Activated T-helper 1 cell treated with anti-CD3 and anti-CD28 coated beads, Interleukin-12 subunit alpha, Interleukin-12 subunit beta, Interleukin-2, Interleukin-4 antibody, amounts not matched to agents 30 ng/mL and 10 ng/mL and 1 ng/mL, durations not matched to agents 14 hours and 24 hours and 36 hours (primary cell): ENCODE results near the gene TSPAN32. TPM values are rescaled to one million over a fixed set of nuclear protein-coding genes. Genes with fewer than 3 reads are reported as not detected.
"Not testable (repeated sequence)": the region's sequence is repeated elsewhere in the genome, so short reads cannot be mapped to it uniquely, and the experiment has no call there.

Experiments used
- DNase-seq: peaks from one replicate; pipeline ENCODE4 v3.0.0; 2021; ENCODE audit warnings: low spot score
- H3K27ac Mint-ChIP-seq: one replicate; pipeline ENCODE4 v1.8.0; 2021; ENCODE audit warnings: mild to moderate bottlenecking, mixed read lengths
- H3K27me3 Mint-ChIP-seq: one replicate; pipeline ENCODE4 v1.8.0; 2022; ENCODE audit warnings: mild to moderate bottlenecking, moderate library complexity, mixed read lengths; ENCODE audit not compliant: insufficient read depth
- H3K36me3 Mint-ChIP-seq: one replicate; pipeline ENCODE4 v1.8.0; 2021; ENCODE audit warnings: low read depth, mixed read lengths
- H3K4me1 Mint-ChIP-seq: one replicate; pipeline ENCODE4 v1.8.0; 2021; ENCODE audit warnings: low read depth, mixed read lengths
- H3K4me3 Mint-ChIP-seq: one replicate; pipeline ENCODE4 v1.8.0; 2021; ENCODE audit warnings: mild to moderate bottlenecking, moderate library complexity, mixed read lengths
- H3K9me3 Mint-ChIP-seq: one replicate; pipeline ENCODE4 v1.8.0; 2021; ENCODE audit warnings: mixed read lengths
- intact Hi-C: fragments of 100-400 bp; cut with micrococcal nuclease; formaldehyde crosslinking; loops from one replicate; pipeline ENCODE4 v1.15.1; 2024
- total RNA-seq: library from RNA; stranded (reverse); gene quantifications from 2 replicates; pipeline ENCODE4 v1.2.3, GENCODE V29; 2022

Gene TSPAN32
- total RNA-seq, 1 donor from 2014 or later, result 2.1 TPM

GRCh38 chr11:2321311-2321683 lies 19.5 kb downstream of the TSPAN32 start:
- DNase-seq, result no peak
- Mint-ChIP-seq H3K9me3 (no peaks in the 10 kb centered on the region), H3K36me3 (no peaks in the 10 kb centered on the region), H3K27ac (no peak overlapping the region), H3K4me1 (no peaks in the 10 kb centered on the region), H3K27me3 (peaks cover 8% of the 10 kb centered on the region), H3K4me3 (no peak overlapping the region)
- intact Hi-C loops, result no loop called here

DNA sequence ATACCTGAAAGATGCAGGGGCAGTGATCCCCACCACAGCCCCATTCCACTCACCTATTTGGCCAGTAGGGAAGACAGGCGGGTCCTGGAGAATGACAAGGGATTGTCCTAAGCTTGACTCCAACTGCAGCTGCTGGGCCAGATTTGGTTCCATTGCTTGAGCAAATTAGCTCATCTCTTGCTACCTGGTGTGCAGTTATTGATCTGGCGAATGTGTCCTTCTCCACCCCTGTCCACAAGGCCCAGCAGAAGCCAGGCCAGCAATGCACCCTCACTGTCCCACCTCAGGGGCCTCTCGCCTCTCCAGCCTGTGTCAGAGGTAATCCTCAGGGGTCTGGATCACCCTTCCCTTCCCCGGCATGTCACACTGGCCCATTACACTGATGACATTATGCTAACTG lies 23.3 kb downstream of the TSPAN32 start:
- Mint-ChIP-seq H3K4me1 (no peaks in the 10 kb centered on the region), H3K4me3 (no peak overlapping the region), H3K27ac (no peak overlapping the region), H3K36me3 (no peaks in the 10 kb centered on the region), H3K27me3 (peaks cover 3% of the 10 kb centered on the region), H3K9me3 (no peaks in the 10 kb centered on the region)
- intact Hi-C loops, result no loop called here
- no peak for DNase-seq

- Mint-ChIP-seq H3K36me3 (no peaks in the 10 kb centered on the region), H3K27ac (no peak overlapping the region), H3K4me3 (no peak overlapping the region), H3K27me3 (peaks cover 3% of the 10 kb centered on the region), H3K4me1 (no peaks in the 10 kb centered on the region), H3K9me3 (peaks cover 3% of the 10 kb centered on the region)
- no peak for DNase-seq
- intact Hi-C loops, result no loop called here
Measured at GRCh38 chr11:2325719-2326118, 23.9 kb downstream of the TSPAN32 start.

GRCh38 chr11:2327032-2327431 lies 25.2 kb downstream of the TSPAN32 start:
- no peak overlapping the region for H3K4me3 Mint-ChIP-seq
- H3K27me3 Mint-ChIP-seq, result peaks cover 3% of the 10 kb centered on the region
- no peaks in the 10 kb centered on the region for H3K36me3 Mint-ChIP-seq
- H3K4me1 Mint-ChIP-seq, result no peaks in the 10 kb centered on the region
- no peak overlapping the region for H3K27ac Mint-ChIP-seq
- intact Hi-C loops, result no loop called here
- peaks cover 11% of the 10 kb centered on the region for H3K9me3 Mint-ChIP-seq
- DNase-seq, result no peak

DNA sequence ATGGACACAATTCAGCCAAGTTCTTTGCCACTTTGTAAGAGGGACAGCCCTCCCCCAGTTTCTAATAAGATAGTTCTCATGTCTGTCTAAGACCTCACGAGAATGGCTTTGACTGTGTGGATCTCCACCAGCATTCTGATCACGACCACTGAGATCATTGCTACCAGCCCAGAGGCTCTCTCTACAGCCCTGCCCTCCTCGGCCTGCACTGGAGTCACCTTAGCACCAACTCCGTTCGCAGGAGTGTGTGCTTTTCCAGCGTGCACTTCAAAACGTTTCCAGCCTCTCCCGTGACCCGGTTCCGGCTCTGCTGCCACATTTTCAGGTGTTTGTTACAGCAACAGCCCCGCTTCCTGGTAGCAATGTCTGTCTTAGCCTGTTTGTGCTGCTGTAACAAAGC lies 26.2 kb downstream of the TSPAN32 start:
- no peak for DNase-seq
- Mint-ChIP-seq H3K4me1 (no peaks in the 10 kb centered on the region), H3K4me3 (no peak overlapping the region), H3K27me3 (no peaks in the 10 kb centered on the region), H3K36me3 (no peaks in the 10 kb centered on the region), H3K27ac (no peak overlapping the region), H3K9me3 (peaks cover 11% of the 10 kb centered on the region)
- intact Hi-C loops, result no loop called here

DNA sequence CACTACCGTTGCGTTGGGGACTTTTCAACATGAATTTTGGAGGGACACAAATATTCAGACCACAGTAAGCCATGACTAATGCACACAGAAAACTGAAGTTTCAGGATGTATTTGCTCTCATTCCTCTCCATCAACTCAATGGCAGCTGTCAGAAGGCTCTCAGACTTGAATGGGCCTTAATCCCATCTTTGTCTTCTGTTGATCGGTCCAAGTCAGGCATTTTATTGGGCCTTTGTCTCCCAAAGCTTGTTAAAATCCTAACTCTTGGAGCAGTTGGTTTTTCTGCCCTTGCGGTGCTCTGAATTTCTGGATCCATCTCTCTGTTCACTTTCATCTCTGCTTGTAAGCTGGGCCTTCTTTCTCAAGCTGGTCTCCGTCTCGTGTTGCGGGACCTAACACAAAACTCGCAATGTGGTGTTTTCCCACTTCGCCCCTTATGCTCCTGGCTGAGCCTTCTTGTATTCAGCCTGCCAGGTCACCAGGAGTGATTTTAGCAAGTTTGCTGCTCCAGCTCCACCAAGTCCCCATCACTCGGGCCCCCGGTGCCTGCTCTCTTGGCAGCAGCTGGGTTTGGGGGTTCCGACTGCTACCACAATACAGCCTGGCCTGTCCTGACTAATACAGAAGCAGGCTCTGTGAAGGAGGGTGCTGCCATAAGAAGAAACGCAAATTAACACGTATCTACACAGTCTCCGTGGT lies 27.0 kb downstream of the TSPAN32 start:
- H3K4me3 Mint-ChIP-seq, result no peak overlapping the region
- peaks cover 11% of the 10 kb centered on the region for H3K9me3 Mint-ChIP-seq
- H3K4me1 Mint-ChIP-seq, result no peaks in the 10 kb centered on the region
- H3K36me3 Mint-ChIP-seq, result no peaks in the 10 kb centered on the region
- intact Hi-C loops, result no loop called here
- no peak for DNase-seq
- H3K27ac Mint-ChIP-seq, result no peak overlapping the region
- no peaks in the 10 kb centered on the region for H3K27me3 Mint-ChIP-seq

DNA sequence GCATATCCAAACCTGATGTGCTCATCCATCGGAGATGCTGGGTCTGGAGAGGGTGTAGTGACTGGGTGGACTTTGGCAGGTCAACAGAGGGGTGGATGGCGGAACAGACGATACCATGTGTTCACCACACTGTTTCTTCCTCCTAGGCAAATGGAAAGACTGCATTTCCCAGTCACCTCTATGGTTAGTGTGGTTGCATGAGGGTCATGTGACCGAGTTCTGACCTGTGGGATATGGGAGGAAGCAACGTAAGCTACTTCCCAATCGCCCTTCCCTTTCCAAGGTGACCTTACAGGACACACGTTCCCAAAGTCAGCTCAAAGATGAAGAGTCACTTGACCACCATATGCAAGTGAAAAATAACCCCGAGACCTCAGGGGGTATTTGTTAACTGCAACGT lies 27.7 kb downstream of the TSPAN32 start:
- H3K4me3 Mint-ChIP-seq, result no peak overlapping the region
- H3K4me1 Mint-ChIP-seq, result no peaks in the 10 kb centered on the region
- H3K27me3 Mint-ChIP-seq, result no peaks in the 10 kb centered on the region
- intact Hi-C loops, result no loop called here
- DNase-seq, result no peak
- peaks cover 11% of the 10 kb centered on the region for H3K9me3 Mint-ChIP-seq
- no peaks in the 10 kb centered on the region for H3K36me3 Mint-ChIP-seq
- H3K27ac Mint-ChIP-seq, result no peak overlapping the region

GRCh38 chr11:2330696-2331095 lies 28.9 kb downstream of the TSPAN32 start:
- H3K36me3 Mint-ChIP-seq, result no peaks in the 10 kb centered on the region
- intact Hi-C loops, result no loop called here
- DNase-seq, result no peak
- peaks cover 11% of the 10 kb centered on the region for H3K9me3 Mint-ChIP-seq
- H3K27ac Mint-ChIP-seq, result no peak overlapping the region
- no peaks in the 10 kb centered on the region for H3K27me3 Mint-ChIP-seq
- H3K4me3 Mint-ChIP-seq, result no peak overlapping the region
- H3K4me1 Mint-ChIP-seq, result no peaks in the 10 kb centered on the region

GRCh38 chr11:2331404-2331803 lies 29.6 kb downstream of the TSPAN32 start:
- intact Hi-C loops, result no loop called here
- Mint-ChIP-seq H3K9me3 (peaks cover 11% of the 10 kb centered on the region), H3K4me1 (no peaks in the 10 kb centered on the region), H3K36me3 (no peaks in the 10 kb centered on the region), H3K27ac (no peak overlapping the region), H3K27me3 (peaks cover 2% of the 10 kb centered on the region), H3K4me3 (no peak overlapping the region)
- no peak for DNase-seq

- intact Hi-C loops, H3K4me3 Mint-ChIP-seq, H3K36me3 Mint-ChIP-seq, H3K4me1 Mint-ChIP-seq, H3K27ac Mint-ChIP-seq, H3K27me3 Mint-ChIP-seq, DNase-seq: not testable (repeated sequence)
- H3K9me3 Mint-ChIP-seq, result peaks cover 11% of the 10 kb centered on the region
Measured at GRCh38 chr11:2332569-2332968, 30.8 kb downstream of the TSPAN32 start.

- H3K27me3 Mint-ChIP-seq, H3K27ac Mint-ChIP-seq, H3K4me3 Mint-ChIP-seq, intact Hi-C loops, H3K36me3 Mint-ChIP-seq, H3K4me1 Mint-ChIP-seq, DNase-seq: not testable (repeated sequence)
- H3K9me3 Mint-ChIP-seq, result peaks cover 11% of the 10 kb centered on the region
Measured at GRCh38 chr11:2333486-2334205, 31.8 kb downstream of the TSPAN32 start.

DNA sequence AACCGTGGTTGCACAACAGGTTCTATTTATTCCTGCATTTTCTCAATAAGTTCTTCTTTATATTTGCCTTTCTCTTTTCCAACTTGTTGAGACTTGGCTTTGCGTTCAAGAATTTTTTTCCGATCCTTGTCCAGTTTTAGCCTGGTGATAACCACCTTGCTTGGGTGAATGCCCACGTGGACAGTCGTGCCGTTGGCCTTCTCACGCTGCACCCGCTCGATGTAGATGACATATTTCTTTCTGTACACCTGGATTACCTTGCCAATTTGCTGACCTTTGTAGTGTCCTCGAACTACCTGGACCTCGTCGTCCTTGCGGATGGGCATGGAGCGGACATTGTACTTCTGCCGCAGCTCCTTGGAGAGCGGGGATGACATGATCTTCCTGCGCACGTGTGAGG lies 33.5 kb downstream of the TSPAN32 start:
- H3K4me1 Mint-ChIP-seq, H3K4me3 Mint-ChIP-seq, DNase-seq, H3K36me3 Mint-ChIP-seq, intact Hi-C loops, H3K27ac Mint-ChIP-seq: not testable (repeated sequence)
- peaks cover 11% of the 10 kb centered on the region for H3K27me3 Mint-ChIP-seq
- peaks cover 11% of the 10 kb centered on the region for H3K9me3 Mint-ChIP-seq

GRCh38 chr11:2338760-2339159 lies 36.9 kb downstream of the TSPAN32 start:
- H3K4me1 Mint-ChIP-seq, H3K4me3 Mint-ChIP-seq, DNase-seq, H3K9me3 Mint-ChIP-seq, H3K27ac Mint-ChIP-seq, intact Hi-C loops, H3K36me3 Mint-ChIP-seq: not testable (repeated sequence)
- peaks cover 11% of the 10 kb centered on the region for H3K27me3 Mint-ChIP-seq
